ENCODE results near the gene CACNB4. TPM values are rescaled to one million over a fixed set of nuclear protein-coding genes. Genes with fewer than 3 reads are reported as not detected.

The CACNB4 gene
- total and polyA plus RNA-seq, 2 of the 4 experiments (the other 2 are of a cell fraction) = 0.12 to 0.36 TPM

- no peak overlapping the region for H2AFZ ChIP-seq (replicated peaks; ENCODE audit: low read length, poor library complexity)
- ATAC-seq (ENCODE audit: low read depth) (no peak), DNase-seq (no peak)
- H3K27me3 ChIP-seq (ENCODE audit: control insufficient read depth, insufficient read depth, low read length) = peaks cover 2% of the 10 kb centered on the region; the same call in 1 of the 2 replicates
- ChIA-PET POLR2A (ENCODE audit: unreplicated experiment) (no interaction called here), CTCF (no interaction called here)
- H4K5ac ChIP-seq (ENCODE audit: low read depth, low read length) = no peak overlapping the region
- no peak overlapping the region for H2BK20ac ChIP-seq (ENCODE audit: low read depth, low read length)
- H2BK15ac ChIP-seq (ENCODE audit: low read depth, low read length) = no peak overlapping the region
- H3K23ac ChIP-seq (ENCODE audit: low read depth, low read length) = no peak overlapping the region
- dilution Hi-C loops (cut with HindIII; ENCODE audit: low sequenced_read_pairs, unreplicated experiment) = no loop called here
- in situ Hi-C loops (cut with MboI; ENCODE audit: low sequenced_read_pairs) = no loop called here
- H3K27ac ChIP-seq (ENCODE audit: insufficient read depth, low read length) = no peak overlapping the region
- no TSS peak for BruUV-seq (replicated peaks)
- H3K18ac ChIP-seq (ENCODE audit: low read depth, low read length) = no peak overlapping the region
- no peaks in the 10 kb centered on the region for H3K9me1 ChIP-seq (ENCODE audit: insufficient read depth, low read length)
- no peak overlapping the region for H3K4ac ChIP-seq (ENCODE audit: low read depth, low read length)
- no peak overlapping the region for H2BK5ac ChIP-seq (ENCODE audit: low read depth, low read length, poor library complexity, severe bottlenecking)
- no peak overlapping the region for H4K8ac ChIP-seq (ENCODE audit: low read depth in 2 of 2, low read length in 2 of 2)
- no peak overlapping the region for H3K4me3 ChIP-seq (ENCODE audit: insufficient read depth, low read depth, low read length)
- 72% methylated on average over 4 of the region's 15 CpGs; no CpG with 5 or more reads in 1 of the 2 experiments for WGBS, 2 experiments (ENCODE audit: extremely low coverage in 2 of 2, insufficient read length in 1 of 2)
- no peak overlapping the region for H3K9ac ChIP-seq (ENCODE audit: low read depth, low read length)
- no peak overlapping the region for H3K4me2 ChIP-seq (ENCODE audit: low read depth, low read length)
- no peaks in the 10 kb centered on the region for H4K20me1 ChIP-seq (ENCODE audit: insufficient read depth, low read length)
- H3K56ac ChIP-seq (ENCODE audit: extremely low read depth, insufficient read depth, low read length) = no peak overlapping the region
- no peaks in the 10 kb centered on the region for H3K4me1 ChIP-seq (ENCODE audit: control insufficient read depth, insufficient read depth, low read length)
- H4K91ac ChIP-seq (ENCODE audit: insufficient read depth, low read depth, low read length) = no peak overlapping the region
- TF ChIP-seq RFX5 (IDR thresholded peaks at IDR 0.05; ENCODE audit: low read depth, low read length) (no peak), CEBPB (IDR thresholded peaks at IDR 0.05; ENCODE audit: low read depth, low read length) (no peak), MAZ (IDR thresholded peaks at IDR 0.05; ENCODE audit: borderline replicate concordance, low read depth, low read length) (no peak), CTCF (conservative IDR thresholded peaks at IDR 0.05; ENCODE audit: low read depth, low read length) (no peak)
- H2AK9ac ChIP-seq (replicated peaks; ENCODE audit: low read depth, low read length, poor library complexity) = no peak overlapping the region
- H3K36me3 ChIP-seq (ENCODE audit: control insufficient read depth, insufficient read depth, low read length) = no peaks in the 10 kb centered on the region
- no peaks in the 10 kb centered on the region for H3K79me1 ChIP-seq (ENCODE audit: low read depth in 1 of 2, low read length in 2 of 2)
- H3K14ac ChIP-seq (replicated peaks; ENCODE audit: low read depth, low read length) = no peak overlapping the region
- H2AK5ac ChIP-seq (ENCODE audit: low read depth, low read length) = no peak overlapping the region
- intact Hi-C loops (cut with micrococcal nuclease) = no loop called here
- no peak overlapping the region for H2BK120ac ChIP-seq (ENCODE audit: low read depth, low read length)
- no peaks in the 10 kb centered on the region for H3K9me3 ChIP-seq (ENCODE audit: control insufficient read depth, insufficient read depth, low read length)
Measured at GRCh38 chr2:151975460-151976414, 123.1 kb downstream of the CACNB4 start.
